HG03139 (cell line): Measurements from ENCODE around the gene RMP24.

ENCODE experiments used
- ATAC-seq: cut with Tn5 transposase; IDR thresholded peaks from one replicate; pipeline ENCODE4 v1.9.1; 2021; ENCODE audit not compliant: unreplicated experiment

The RMP24 gene

DNA sequence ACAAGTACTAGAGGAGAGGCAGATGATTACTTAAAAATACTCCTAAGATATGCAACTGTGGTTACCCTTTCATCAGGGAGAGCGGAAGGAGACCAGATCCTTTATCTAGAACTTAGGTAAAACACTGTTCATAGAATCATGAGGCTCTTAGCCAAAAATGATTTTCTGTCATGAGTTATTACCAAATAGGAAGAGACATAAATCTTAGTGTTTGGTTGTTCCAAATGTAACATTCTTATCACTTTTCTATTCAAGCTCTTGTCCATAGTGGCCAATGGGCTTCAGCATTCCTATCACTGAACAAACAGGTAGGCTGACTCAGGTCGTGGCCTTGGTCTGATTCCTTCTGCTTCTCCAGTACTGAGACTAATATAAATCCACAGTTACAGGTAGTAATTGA, 56.4 kb downstream of the RMP24 start:
- ATAC-seq, result no peak
